MCF 10A (cell line): ENCODE results near the gene ZMAT2. TPM values are rescaled to one million over a fixed set of nuclear protein-coding genes. Genes with fewer than 3 reads are reported as not detected.
"Not testable (repeated sequence)": the region's sequence is repeated elsewhere in the genome, so short reads cannot be mapped to it uniquely, and the experiment has no call there.

Experiments
- BruUV-seq: library from RNA; stranded (reverse); fragments of 400-500 nt; replicated peaks from 2 replicates; lab custom pipeline; 2021; lab: Mats Ljungman, UMichigan
- CTCF ChIA-PET: fragments of 300-600 bp; sonication (Branson Sonifier 250); formaldehyde crosslinking; extraction: SDS; loops from one replicate; lab custom pipeline; 2021; ENCODE audit warnings: antibody characterized with exemption, inconsistent platforms; lab: Yijun Ruan, JAX
- POLR2A ChIA-PET: fragments of 300-600, 350-650 bp; sonication (Branson Sonifier 250); formaldehyde crosslinking; extraction: SDS; loops from one replicate; lab custom pipeline; 2020; ENCODE audit warnings: antibody characterized with exemption, inconsistent platforms; lab: Yijun Ruan, JAX
- DNase-seq: peaks from one replicate; pipeline ENCODE4 v3.0.0-alpha.2; 2018; ENCODE audit not compliant: unreplicated experiment
- H3K27ac Mint-ChIP-seq: one replicate; pipeline ENCODE4 v1.8.0; 2022; ENCODE audit warnings: mild to moderate bottlenecking, low read depth, mixed read lengths; ENCODE audit not compliant: unreplicated experiment
- H3K27me3 Mint-ChIP-seq: one replicate; pipeline ENCODE4 v1.8.0; 2022; ENCODE audit warnings: mixed read lengths; ENCODE audit not compliant: insufficient read depth, unreplicated experiment
- H3K36me3 Mint-ChIP-seq: one replicate; pipeline ENCODE4 v1.8.0; 2022; ENCODE audit warnings: mild to moderate bottlenecking, moderate library complexity, mixed read lengths; ENCODE audit not compliant: insufficient read depth, unreplicated experiment
- H3K4me1 Mint-ChIP-seq: one replicate; pipeline ENCODE4 v1.8.0; 2022; ENCODE audit warnings: mixed read lengths; ENCODE audit not compliant: insufficient read depth, unreplicated experiment
- H3K4me3 Mint-ChIP-seq: one replicate; pipeline ENCODE4 v1.8.0; 2022; ENCODE audit warnings: mild to moderate bottlenecking, moderate library complexity, mixed read lengths; ENCODE audit not compliant: unreplicated experiment
- H3K9me3 Mint-ChIP-seq: one replicate; pipeline ENCODE4 v1.8.0; 2022; ENCODE audit warnings: mixed read lengths; ENCODE audit not compliant: unreplicated experiment
- CTCF ChIP-seq: fragments of 200-600 bp; IDR thresholded peaks from one replicate; pipeline ENCODE4 v1.8.0; 2022; ENCODE audit warnings: antibody characterized with exemption, mild to moderate bottlenecking; ENCODE audit not compliant: unreplicated experiment
- intact Hi-C: fragments of 100-400 bp; cut with micrococcal nuclease; formaldehyde crosslinking; loops from 2 replicates; pipeline ENCODE4 v1.14.1; 2022
- total RNA-seq: library from RNA; stranded (reverse); gene quantifications from 2 replicates; pipeline ENCODE4 v1.2.3, GENCODE V29; 2022

Gene ZMAT2
- total RNA-seq, 1 experiment from 2014 or later = 54.9 TPM

- BruUV-seq = no TSS peak
- no peaks in the 10 kb centered on the region for H3K9me3 Mint-ChIP-seq
- H3K4me3 Mint-ChIP-seq = peak overlapping the region; percentile 88
- POLR2A ChIA-PET = interaction anchor here (0.7 to 5.1 kb wide), 26 partner anchors 9 to 926 kb away, joined by 3 to 95 read pairs (median 4); partner anchors contain the start of genes ANKHD1, EIF4EBP3, HARS1 and HARS2
- peaks cover 5% of the 10 kb centered on the region for H3K4me1 Mint-ChIP-seq
- H3K36me3 Mint-ChIP-seq = peaks cover 32% of the 10 kb centered on the region
- DNase-seq = peak; percentile 99
- peak overlapping the region; percentile 94 for H3K27ac Mint-ChIP-seq
- no peaks in the 10 kb centered on the region for H3K27me3 Mint-ChIP-seq
- no peak for TF ChIP-seq CTCF
- intact Hi-C loops = loop anchor here (1.0 to 10.0 kb wide), 4 partner anchors 8 to 264 kb away; partner anchors contain the start of genes HARS1, HARS2, IK and NDUFA2
- CTCF ChIA-PET = interaction anchor here (0.7 to 1.8 kb wide), 12 partner anchors 9 to 882 kb away, joined by 3 to 11 read pairs (median 4); no protein-coding TSS in a partner anchor
Observed at GRCh38 chr5:140710899-140711552, 10.8 kb downstream of the ZMAT2 start.

- no peak for DNase-seq
- Mint-ChIP-seq H3K4me1 (peaks cover 5% of the 10 kb centered on the region), H3K4me3 (peak overlapping the region; percentile 88), H3K36me3 (peaks cover 25% of the 10 kb centered on the region), H3K27me3 (no peaks in the 10 kb centered on the region), H3K27ac (peak overlapping the region; percentile 94), H3K9me3 (no peaks in the 10 kb centered on the region)
- no peak for TF ChIP-seq CTCF
- ChIA-PET POLR2A (interaction anchor here (0.7 to 5.1 kb wide), 16 partner anchors 9 to 445 kb away, joined by 3 to 95 read pairs (median 10); partner anchors contain the start of genes ANKHD1, HARS1, HARS2 and IK), CTCF (interaction anchor here (0.7 to 1.8 kb wide), 7 partner anchors 8 to 882 kb away, joined by 3 to 11 read pairs (median 4); no protein-coding TSS in a partner anchor)
- intact Hi-C loops = loop anchor here (1.0 to 10.0 kb wide), 4 partner anchors 8 to 263 kb away; partner anchors contain the start of genes HARS1, HARS2, IK and NDUFA2
- no TSS peak for BruUV-seq
Observed at GRCh38 chr5:140711794-140712193, 11.5 kb downstream of the ZMAT2 start.

GRCh38 chr5:140713562-140714094 is 13.4 kb downstream of the ZMAT2 start:
- intact Hi-C loops = loop anchor here (5.0 to 10.0 kb wide), 2 partner anchors 66 to 261 kb away; partner anchors contain the start of genes IK and NDUFA2
- TF ChIP-seq CTCF = no peak
- no peaks in the 10 kb centered on the region for H3K9me3 Mint-ChIP-seq
- no peak for DNase-seq
- no peak overlapping the region for H3K4me3 Mint-ChIP-seq
- CTCF ChIA-PET = no interaction called here
- H3K27ac Mint-ChIP-seq = no peak overlapping the region
- no peaks in the 10 kb centered on the region for H3K27me3 Mint-ChIP-seq
- BruUV-seq = no TSS peak
- POLR2A ChIA-PET = interaction anchor here (1.8 kb wide), 1 partner anchor 13 kb away, joined by 6 read pairs; the partner anchor contains the start of gene ZMAT2
- peaks cover 33% of the 10 kb centered on the region for H3K36me3 Mint-ChIP-seq
- H3K4me1 Mint-ChIP-seq = peaks cover 12% of the 10 kb centered on the region

- intact Hi-C loops = loop anchor here (5.0 to 10.0 kb wide), 2 partner anchors 159 to 259 kb away; partner anchors contain the start of gene SRA1
- BruUV-seq, H3K27me3 Mint-ChIP-seq, H3K27ac Mint-ChIP-seq, H3K4me3 Mint-ChIP-seq, DNase-seq, H3K9me3 Mint-ChIP-seq: not testable (repeated sequence)
- H3K4me1 Mint-ChIP-seq = peaks cover 24% of the 10 kb centered on the region
- CTCF ChIA-PET = interaction anchor here (0.7 kb wide), 1 partner anchor 24 kb away, joined by 3 read pairs; no protein-coding TSS in a partner anchor
- H3K36me3 Mint-ChIP-seq = peaks cover 39% of the 10 kb centered on the region
- POLR2A ChIA-PET = interaction anchor here (0.7 to 1.6 kb wide), 3 partner anchors 10 to 169 kb away, joined by 3 to 5 read pairs (median 4); partner anchors contain the start of gene WDR55
Observed at GRCh38 chr5:140716238-140716637, 16.0 kb downstream of the ZMAT2 start.
